Neural progenitor cell (in vitro differentiated cells): ENCODE results near the gene PHKG2. TPM values are rescaled to one million over a fixed set of nuclear protein-coding genes. Genes with fewer than 3 reads are reported as not detected.
A peak's percentile ranks its signal among the peaks of the same experiment; 100 is the strongest.

Experiments
- DNase-seq: peaks from one replicate; pipeline ENCODE4 v3.0.0-alpha.2; 2016; ENCODE audit warnings: low spot score
- H2AFZ ChIP-seq: fragments of 200-600 bp; sonication (generic); replicated peaks from 2 replicates; pipeline ENCODE4 v1.6.1; 2016; ENCODE audit warnings: antibody characterized with exemption
- H3F3A ChIP-seq: fragments of 200-600 bp; sonication (generic); 2 replicates; pipeline ENCODE4 v1.6.1; 2016; ENCODE audit warnings: antibody characterized with exemption, low read depth
- H3K27ac ChIP-seq: fragments of 200-600 bp; sonication (generic); 2 replicates; pipeline ENCODE4 v1.5.1; 2016; ENCODE audit warnings: mild to moderate bottlenecking
- H3K27me3 ChIP-seq: fragments of 200-600 bp; sonication (generic); 2 replicates; pipeline ENCODE4 v1.6.1; 2016; ENCODE audit warnings: mild to moderate bottlenecking, moderate library complexity
- H3K36me3 ChIP-seq: fragments of 200-600 bp; sonication (generic); 2 replicates; pipeline ENCODE4 v1.5.1; 2016
- H3K4me1 ChIP-seq: fragments of 200-600 bp; sonication (generic); 2 replicates; pipeline ENCODE4 v1.6.1; 2016; ENCODE audit warnings: mixed run types
- H3K4me2 ChIP-seq: fragments of 200-600 bp; sonication (generic); 2 replicates; pipeline ENCODE4 v1.6.1; 2016
- H3K4me3 ChIP-seq: fragments of 200-600 bp; sonication (generic); 2 replicates; pipeline ENCODE4 v1.5.1; 2016
- H3K79me2 ChIP-seq: fragments of 200-600 bp; sonication (generic); 2 replicates; pipeline ENCODE4 v1.6.1; 2016; ENCODE audit warnings: low read depth
- H3K9ac ChIP-seq: fragments of 200-600 bp; sonication (generic); 2 replicates; pipeline ENCODE4 v1.6.1; 2016
- H3K9me3 ChIP-seq: fragments of 200-600 bp; sonication (generic); 2 replicates; pipeline ENCODE4 v1.5.1; 2016; ENCODE audit warnings: low read depth
- H4K20me1 ChIP-seq: fragments of 200-600 bp; sonication (generic); 2 replicates; pipeline ENCODE4 v1.6.1; 2016; ENCODE audit warnings: low read depth
- H3K27ac Mint-ChIP-seq: 3 replicates; pipeline ENCODE4 v1.8.0; 2021; ENCODE audit warnings: mixed read lengths
- H3K27me3 Mint-ChIP-seq: 2 replicates; pipeline ENCODE4 v1.8.0; 2022; ENCODE audit warnings: low read depth, mild to moderate bottlenecking, inconsistent platforms, moderate library complexity, mixed read lengths; ENCODE audit not compliant: insufficient read depth
- H3K36me3 Mint-ChIP-seq: 3 replicates; pipeline ENCODE4 v1.8.0; 2021; ENCODE audit warnings: mixed read lengths
- H3K4me1 Mint-ChIP-seq: 3 replicates; pipeline ENCODE4 v1.8.0; 2021; ENCODE audit warnings: mixed read lengths
- H3K4me3 Mint-ChIP-seq: 3 replicates; pipeline ENCODE4 v1.8.0; 2021; ENCODE audit warnings: mild to moderate bottlenecking, moderate library complexity, mixed read lengths
- H3K9me3 Mint-ChIP-seq: 3 replicates; pipeline ENCODE4 v1.8.0; 2020; ENCODE audit warnings: mixed read lengths
- CTCF ChIP-seq: fragments of 200-600 bp; sonication (generic); IDR thresholded peaks from 2 replicates; pipeline ENCODE4 v1.5.1; 2017; ENCODE audit warnings: antibody characterized with exemption, mild to moderate bottlenecking
- EZH2 ChIP-seq: fragments of 200-600 bp; sonication (generic); IDR thresholded peaks from 2 replicates; pipeline ENCODE4 v1.6.1; 2017; ENCODE audit warnings: antibody characterized with exemption, mild to moderate bottlenecking, moderate library complexity
- EZH2phosphoT487 ChIP-seq: fragments of 200-600 bp; sonication (generic); IDR thresholded peaks from 2 replicates; pipeline ENCODE4 v1.6.1; 2017; ENCODE audit warnings: antibody characterized with exemption
- total RNA-seq: library from RNA; depleted of rRNA; stranded (reverse); fragments of >200 nt; gene quantifications from 2 replicates; pipeline ENCODE4 v1.2.3, GENCODE V29; 2015; ENCODE audit warnings: low replicate concordance

Gene PHKG2
- total RNA-seq, 1 donor from 2014 or later = 20.2 TPM

GRCh38 chr16:30757316-30757715 lies 9.1 kb downstream of the PHKG2 start:
- Mint-ChIP-seq H3K4me1 (peaks cover 13% of the 10 kb centered on the region), H3K27ac (no peak overlapping the region), H3K36me3 (peaks cover 10% of the 10 kb centered on the region), H3K27me3 (peaks cover 11% of the 10 kb centered on the region), H3K4me3 (no peak overlapping the region), H3K9me3 (no peaks in the 10 kb centered on the region)
- Histone ChIP-seq H3F3A (peaks cover 16% of the 10 kb centered on the region), H3K27ac (no peak overlapping the region), H3K79me2 (peaks cover under 1% of the 10 kb centered on the region), H3K27me3 (no peaks in the 10 kb centered on the region), H3K4me1 (peaks cover 5% of the 10 kb centered on the region), H4K20me1 (peaks cover 10% of the 10 kb centered on the region), H3K4me3 (no peak overlapping the region), H3K36me3 (no peaks in the 10 kb centered on the region), H3K9ac (no peak overlapping the region), H3K4me2 (no peak overlapping the region), H3K9me3 (no peaks in the 10 kb centered on the region), H2AFZ (no peak overlapping the region)
- no peak for TF ChIP-seq CTCF
- TF ChIP-seq EZH2phosphoT487 = no peak
- no peak for TF ChIP-seq EZH2
- no peak for DNase-seq

GRCh38 chr16:30758988-30759491 lies 10.8 kb downstream of the PHKG2 start:
- H3K9ac ChIP-seq = no peak overlapping the region
- peaks cover 26% of the 10 kb centered on the region for H4K20me1 ChIP-seq
- TF ChIP-seq CTCF = no peak
- no peak for TF ChIP-seq EZH2phosphoT487
- no peak for TF ChIP-seq EZH2
- Mint-ChIP-seq H3K9me3 (no peaks in the 10 kb centered on the region), H3K27me3 (peaks cover 12% of the 10 kb centered on the region), H3K27ac (peak overlapping the region; percentile 50), H3K36me3 (peaks cover 22% of the 10 kb centered on the region), H3K4me1 (peaks cover 27% of the 10 kb centered on the region), H3K4me3 (peak overlapping the region; percentile 70)
- peaks cover 18% of the 10 kb centered on the region for H3K79me2 ChIP-seq
- H3K4me1 ChIP-seq = peaks cover 15% of the 10 kb centered on the region
- H3K4me2 ChIP-seq = no peak overlapping the region
- no peak overlapping the region for H3K4me3 ChIP-seq
- H3K9me3 ChIP-seq = no peaks in the 10 kb centered on the region
- no peak overlapping the region for H3K27ac ChIP-seq
- H3K27me3 ChIP-seq = no peaks in the 10 kb centered on the region
- peaks cover 16% of the 10 kb centered on the region for H3F3A ChIP-seq
- H2AFZ ChIP-seq = no peak overlapping the region
- DNase-seq = no peak
- peaks cover 12% of the 10 kb centered on the region for H3K36me3 ChIP-seq

DNA sequence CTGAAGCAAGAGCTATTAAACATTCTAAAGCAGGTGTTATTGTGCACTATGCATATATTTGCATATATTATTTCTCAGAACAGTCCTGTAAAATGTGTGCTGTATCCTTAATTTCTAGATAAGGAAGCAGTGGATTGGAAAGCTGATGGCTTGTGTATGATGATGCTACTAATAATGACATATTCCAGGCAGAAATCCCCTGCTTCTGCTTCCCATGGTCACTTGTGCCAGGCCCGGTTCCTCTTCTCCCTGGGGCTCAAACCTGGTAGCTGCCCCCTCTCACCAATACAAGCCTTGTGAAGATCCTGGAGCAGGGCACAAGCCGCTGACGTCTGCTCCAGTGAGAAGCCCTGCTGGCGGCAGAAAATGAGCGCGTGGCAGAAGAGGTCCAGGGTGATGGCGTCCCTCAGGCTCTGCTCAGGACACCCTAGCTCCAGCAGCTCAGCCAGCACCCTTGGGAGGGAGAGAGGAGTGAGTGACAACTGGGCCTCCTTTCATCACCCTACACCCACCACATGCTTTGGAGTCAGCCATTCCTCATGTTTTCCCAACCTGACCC lies 11.9 kb downstream of the PHKG2 start:
- H3K4me3 ChIP-seq = no peak overlapping the region

More for the DNA sequence above, 11.9 kb downstream of the PHKG2 start:
- peaks cover 27% of the 10 kb centered on the region for H3K4me1 Mint-ChIP-seq
- peaks cover 27% of the 10 kb centered on the region for H4K20me1 ChIP-seq
- H3K27me3 ChIP-seq = no peaks in the 10 kb centered on the region
- peaks cover 14% of the 10 kb centered on the region for H3K36me3 ChIP-seq
- H3K27ac Mint-ChIP-seq = no peak overlapping the region
- H3K9me3 ChIP-seq = no peaks in the 10 kb centered on the region
- no peak for TF ChIP-seq CTCF
- no peak for TF ChIP-seq EZH2phosphoT487
- TF ChIP-seq EZH2 = no peak
- H3K4me1 ChIP-seq = peaks cover 15% of the 10 kb centered on the region
- H3K27ac ChIP-seq = no peak overlapping the region
- no peaks in the 10 kb centered on the region for H3K9me3 Mint-ChIP-seq
- peak overlapping the region; percentile 84 for H3K4me2 ChIP-seq
- peaks cover 22% of the 10 kb centered on the region for H3K79me2 ChIP-seq
- peaks cover 12% of the 10 kb centered on the region for H3K27me3 Mint-ChIP-seq
- peak overlapping the region; percentile 95 for H3K4me3 Mint-ChIP-seq
- H3K36me3 Mint-ChIP-seq = peaks cover 22% of the 10 kb centered on the region
- no peak for DNase-seq
- peaks cover 16% of the 10 kb centered on the region for H3F3A ChIP-seq
- H2AFZ ChIP-seq = no peak overlapping the region
- H3K9ac ChIP-seq = no peak overlapping the region
